GM23338 (cell line): ENCODE data around the gene LCE1F. TPM values are rescaled to one million over a fixed set of nuclear protein-coding genes. Genes with fewer than 3 reads are reported as not detected.

Experiments used
- ATAC-seq: fragments of 200-7000 bp; cut with Tn5 transposase; 3 replicates; pipeline ENCODE4 v1.9.1; 2020
- DNase-seq: peaks from one replicate; pipeline ENCODE4 v3.0.0-alpha.2; 2015; ENCODE audit warnings: low spot score
- H2AFZ ChIP-seq: fragments of 200-600 bp; sonication (generic); 2 replicates; pipeline ENCODE4 v1.8.0; 2016; ENCODE audit warnings: antibody characterized with exemption, mild to moderate bottlenecking, moderate library complexity
- H3F3A ChIP-seq: fragments of 200-600 bp; sonication (generic); replicated peaks from 2 replicates; pipeline ENCODE4 v1.8.0; 2017; ENCODE audit warnings: antibody characterized with exemption, mixed run types, low read depth
- H3K27ac ChIP-seq: fragments of 200-600 bp; sonication (generic); 2 replicates; pipeline ENCODE4 v1.6.1; 2016; ENCODE audit warnings: low read depth
- H3K27me3 ChIP-seq: fragments of 200-600 bp; sonication (generic); 2 replicates; pipeline ENCODE4 v1.8.0; 2016; ENCODE audit warnings: mild to moderate bottlenecking, mixed run types, moderate library complexity; ENCODE audit not compliant: insufficient read depth
- H3K36me3 ChIP-seq: fragments of 200-600 bp; sonication (generic); 2 replicates; pipeline ENCODE4 v1.8.0; 2016; ENCODE audit warnings: mild to moderate bottlenecking; ENCODE audit not compliant: insufficient read depth
- H3K4me1 ChIP-seq: fragments of 200-600 bp; sonication (generic); 2 replicates; pipeline ENCODE4 v1.8.0; 2016; ENCODE audit warnings: mild to moderate bottlenecking, moderate library complexity; ENCODE audit not compliant: insufficient read depth
- H3K4me2 ChIP-seq: fragments of 200-600 bp; sonication (generic); 2 replicates; pipeline ENCODE4 v1.7.1; 2017; ENCODE audit warnings: mixed run types
- H3K4me3 ChIP-seq: fragments of 200-600 bp; sonication (generic); 2 replicates; pipeline ENCODE4 v1.6.1; 2016; ENCODE audit warnings: mixed run types
- H3K79me2 ChIP-seq: fragments of 200-600 bp; sonication (generic); replicated peaks from 2 replicates; pipeline ENCODE4 v1.8.0; 2017; ENCODE audit warnings: mild to moderate bottlenecking; ENCODE audit not compliant: insufficient read depth
- H3K9me2 ChIP-seq: fragments of 200-600 bp; sonication (generic); 2 replicates; pipeline ENCODE4 v1.8.0; 2017; ENCODE audit not compliant: insufficient read depth
- H4K20me1 ChIP-seq: fragments of 200-600 bp; sonication (generic); replicated peaks from 2 replicates; pipeline ENCODE4 v1.8.0; 2017; ENCODE audit warnings: mild to moderate bottlenecking; ENCODE audit not compliant: insufficient read depth
- H3K27ac Mint-ChIP-seq: 2 replicates; pipeline ENCODE4 v1.8.0; 2020; ENCODE audit warnings: inconsistent platforms, mild to moderate bottlenecking, moderate library complexity, mixed read lengths
- H3K27me3 Mint-ChIP-seq: 3 replicates; pipeline ENCODE4 v1.8.0; 2022; ENCODE audit warnings: low read depth, mild to moderate bottlenecking, moderate library complexity, mixed read lengths, inconsistent platforms; ENCODE audit not compliant: insufficient read depth, poor library complexity
- H3K36me3 Mint-ChIP-seq: 3 replicates; pipeline ENCODE4 v1.8.0; 2021; ENCODE audit warnings: low read depth, mild to moderate bottlenecking, inconsistent platforms, moderate library complexity, mixed read lengths
- H3K4me1 Mint-ChIP-seq: 3 replicates; pipeline ENCODE4 v1.8.0; 2020; ENCODE audit warnings: mild to moderate bottlenecking, inconsistent platforms, mixed read lengths
- H3K4me3 Mint-ChIP-seq: 3 replicates; pipeline ENCODE4 v1.8.0; 2021; ENCODE audit warnings: moderate library complexity, mild to moderate bottlenecking, inconsistent platforms, mixed read lengths
- H3K9me3 Mint-ChIP-seq: 3 replicates; pipeline ENCODE4 v1.8.0; 2020; ENCODE audit warnings: moderate library complexity, mild to moderate bottlenecking, inconsistent platforms, mixed read lengths
- CREB1 ChIP-seq: fragments of 250-450 bp; sonication (Bioruptor Pico); IDR thresholded peaks from 2 replicates; pipeline ENCODE4 v1.5.0; 2020; ENCODE audit warnings: low read depth, mild to moderate bottlenecking, moderate library complexity
- CTCF ChIP-seq, 2 experiments: fragments of 200-600 bp in 1 of 2; sonication (generic) in 1 of 2; conservative IDR thresholded peaks; 2 replicates each; pipeline versions ENCODE4 v1.5.1 to v1.6.1; 2016 to 2017; ENCODE audit warnings: antibody characterized with exemption in 2 of 2, low read depth in 2 of 2, mild to moderate bottlenecking in 2 of 2, moderate library complexity in 1 of 2
- EZH2 ChIP-seq: fragments of 200-600 bp; sonication (generic); IDR thresholded peaks from one replicate; pipeline ENCODE4 v1.8.0; 2017; ENCODE audit warnings: antibody characterized with exemption, mild to moderate bottlenecking, low read depth; ENCODE audit not compliant: unreplicated experiment
- EZH2phosphoT487 ChIP-seq: fragments of 200-600 bp; sonication (generic); IDR thresholded peaks from one replicate; pipeline ENCODE4 v1.8.1; 2018; ENCODE audit warnings: antibody characterized with exemption; ENCODE audit not compliant: unreplicated experiment
- JUNB ChIP-seq: IDR thresholded peaks from one replicate; pipeline ENCODE4 v1.6.1; 2016; ENCODE audit warnings: antibody characterized with exemption; ENCODE audit not compliant: unreplicated experiment
- NANOG ChIP-seq: IDR thresholded peaks from 2 replicates; pipeline ENCODE4 v1.6.1; 2016; ENCODE audit warnings: antibody characterized with exemption, borderline replicate concordance
- POLR2AphosphoS5 ChIP-seq: IDR thresholded peaks from 2 replicates; pipeline ENCODE4 v1.6.1; 2016; ENCODE audit warnings: antibody characterized with exemption, low read depth
- REST ChIP-seq: IDR thresholded peaks from one replicate; pipeline ENCODE4 v1.6.1; 2018; ENCODE audit warnings: antibody characterized with exemption; ENCODE audit not compliant: unreplicated experiment
- STAT1 ChIP-seq: IDR thresholded peaks from one replicate; pipeline ENCODE4 v1.6.1; 2016; ENCODE audit warnings: antibody characterized with exemption; ENCODE audit not compliant: unreplicated experiment
- ZNF331 ChIP-seq: fragments of 250-450 bp; sonication (Bioruptor Pico); IDR thresholded peaks from 2 replicates; pipeline ENCODE4 v1.5.0; 2020; ENCODE audit warnings: low read depth, mild to moderate bottlenecking, moderate library complexity
- ZNF462 ChIP-seq: fragments of 250-450 bp; sonication (Bioruptor Pico); IDR thresholded peaks from 2 replicates; pipeline ENCODE4 v1.5.0; 2020; ENCODE audit warnings: mild to moderate bottlenecking, moderate library complexity
- polyA plus RNA-seq: library from polyadenylated mRNA; unstranded; fragments of >200 nt; fragmentation: Nextera tagmentation; extraction: Ambion mirVana; gene quantifications from 2 replicates; pipeline ENCODE4 v1.2.1, GENCODE V29; 2016
- total RNA-seq: library from RNA; depleted of rRNA; stranded (reverse); fragments of >200 nt; shearing (Covaris generic); gene quantifications from 2 replicates; pipeline ENCODE4 v1.2.3, GENCODE V29; 2014

The LCE1F gene
- total and polyA plus RNA-seq, 2 experiments from 2014 or later: not detected

DNA sequence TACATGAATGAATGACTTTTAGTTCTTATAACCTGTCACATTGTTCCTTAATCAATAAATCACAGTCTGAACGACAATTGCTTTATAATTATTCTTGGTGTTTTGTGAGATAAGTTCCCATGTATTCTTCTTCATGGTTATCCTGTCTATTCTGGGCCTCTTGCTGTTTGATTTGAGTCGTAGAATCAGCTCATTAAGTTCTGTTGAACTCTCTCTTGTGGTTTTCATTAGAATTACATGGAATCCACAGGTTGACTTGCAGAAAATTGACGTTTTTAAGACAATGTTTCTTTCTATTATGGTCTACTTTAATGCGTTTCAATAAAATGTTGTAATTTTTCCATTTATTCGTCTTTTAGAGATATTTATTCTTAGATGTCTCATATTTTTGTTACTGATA is 48.4 kb downstream of the LCE1F start (continued):
- no peak for TF ChIP-seq ZNF462 (CRISPR knock-in tag)
- TF ChIP-seq NANOG: no peak
- no peak for TF ChIP-seq REST
- no peak for TF ChIP-seq STAT1
- TF ChIP-seq CREB1: no peak
- no peak for TF ChIP-seq POLR2AphosphoS5

GRCh38 chr1:152824964-152825363 is 50.0 kb downstream of the LCE1F start:
- H3K79me2 ChIP-seq: no peaks in the 10 kb centered on the region
- Mint-ChIP-seq H3K4me3 (no peak overlapping the region), H3K36me3 (no peaks in the 10 kb centered on the region), H3K4me1 (no peaks in the 10 kb centered on the region), H3K27ac (no peak overlapping the region), H3K27me3 (peaks cover 3% of the 10 kb centered on the region), H3K9me3 (peaks cover 6% of the 10 kb centered on the region; the same call in 2 of the 3 replicates)
- H3K27ac ChIP-seq: no peak overlapping the region
- DNase-seq: no peak
- H3K36me3 ChIP-seq: no peaks in the 10 kb centered on the region
- no peak overlapping the region for H2AFZ ChIP-seq
- no peaks in the 10 kb centered on the region for H4K20me1 ChIP-seq
- H3K27me3 ChIP-seq: no peaks in the 10 kb centered on the region
- H3K4me2 ChIP-seq: no peak overlapping the region
- no peak for ATAC-seq
- no peaks in the 10 kb centered on the region for H3K9me2 ChIP-seq
- no peak overlapping the region for H3K4me3 ChIP-seq
- H3K4me1 ChIP-seq: no peaks in the 10 kb centered on the region
- H3F3A ChIP-seq: no peaks in the 10 kb centered on the region
- TF ChIP-seq NANOG (no peak), JUNB (no peak), REST (no peak), EZH2 (no peak), ZNF331 (CRISPR knock-in tag) (no peak), EZH2phosphoT487 (no peak), CTCF (conservative IDR thresholded peaks at IDR 0.05; ENCODE audit: low read depth in 2 of 2) (no peak)
